Measurements from ENCODE around the gene PRKD2. TPM values are rescaled to one million over a fixed set of nuclear protein-coding genes. Genes with fewer than 3 reads are reported as not detected.
A peak's percentile ranks its signal among the peaks of the same experiment; 100 is the strongest.

The PRKD2 gene
- total RNA-seq, 1 experiment from 2014 or later = 45.1 TPM

DNA sequence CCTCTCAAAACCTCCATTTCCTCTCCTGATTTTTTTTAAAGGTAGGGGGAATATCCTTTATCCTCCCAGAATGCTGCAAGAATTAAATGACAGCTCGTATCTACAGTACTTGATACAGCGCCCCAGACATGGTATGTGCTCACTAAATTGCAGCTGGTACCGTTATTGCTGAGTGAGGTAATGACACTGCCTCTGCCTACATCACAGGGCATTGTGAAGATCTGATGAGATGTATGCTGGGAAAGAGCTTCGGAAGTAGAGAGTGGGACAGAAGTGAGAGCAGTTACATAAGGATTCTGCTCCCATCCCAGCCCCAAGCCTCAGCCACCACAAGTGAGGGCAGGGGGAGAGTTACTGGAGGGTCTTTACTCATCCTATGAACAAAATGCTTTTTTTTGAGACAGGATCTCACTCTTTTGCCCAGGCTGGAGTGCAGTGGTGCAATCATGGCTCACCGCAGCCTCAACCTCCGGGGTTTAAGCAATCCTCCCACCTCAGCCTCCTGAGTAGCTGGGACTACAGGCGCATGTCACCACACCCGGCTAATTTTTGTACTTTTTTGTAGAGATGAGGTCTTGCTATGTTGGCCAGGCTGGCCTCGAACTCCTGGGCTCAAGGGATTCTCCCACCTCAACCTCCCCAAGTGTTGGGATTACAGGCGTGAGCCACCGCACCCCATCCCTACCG, 27.2 kb upstream of the PRKD2 start:
- ChIA-PET POLR2A (ENCODE audit: low non-redundant PET) (no interaction called here), CTCF (no interaction called here)
- TF ChIP-seq EZH2 (IDR thresholded peaks at IDR 0.05; ENCODE audit: borderline replicate concordance, low read depth, low read length, poor library complexity, severe bottlenecking) = no peak
- TF ChIP-seq CTCF (conservative IDR thresholded peaks at IDR 0.05; ENCODE audit: low read depth, low read length) = no peak
- Histone ChIP-seq H3K36me3 (ENCODE audit: insufficient read depth, low read length, poor library complexity, severe bottlenecking) (peaks cover 17% of the 10 kb centered on the region), H3K27me3 (replicated peaks; ENCODE audit: insufficient read depth, low read depth, low read length, poor library complexity) (no peaks in the 10 kb centered on the region), H3K27ac (ENCODE audit: low read depth, low read length, poor library complexity, severe bottlenecking) (no peak overlapping the region), H3K9me3 (ENCODE audit: low read depth, low read length, poor library complexity, severe bottlenecking) (no peaks in the 10 kb centered on the region), H3K4me1 (ENCODE audit: insufficient read depth, low read length, poor library complexity, severe bottlenecking) (no peaks in the 10 kb centered on the region), H3K4me3 (ENCODE audit: low read depth, low read length, poor library complexity, severe bottlenecking) (peak overlapping the region; percentile 100)
- TSS peak; percentile 22 for BruUV-seq (replicated peaks)
- intact Hi-C loops (cut with micrococcal nuclease; ENCODE audit: unreplicated experiment) = no loop called here
- no peak for DNase-seq (ENCODE audit: low spot score)

- TF ChIP-seq EZH2 (IDR thresholded peaks at IDR 0.05; ENCODE audit: borderline replicate concordance, low read depth, low read length, poor library complexity, severe bottlenecking) (no peak), CTCF (conservative IDR thresholded peaks at IDR 0.05; ENCODE audit: low read depth, low read length) (no peak)
- H3K4me1 ChIP-seq (ENCODE audit: insufficient read depth, low read length, poor library complexity, severe bottlenecking) = no peaks in the 10 kb centered on the region
- CTCF ChIA-PET = no interaction called here
- POLR2A ChIA-PET (ENCODE audit: low non-redundant PET) = no interaction called here
- intact Hi-C loops (cut with micrococcal nuclease; ENCODE audit: unreplicated experiment) = no loop called here
- DNase-seq (ENCODE audit: low spot score) = no peak
- peaks cover 27% of the 10 kb centered on the region for H3K36me3 ChIP-seq (ENCODE audit: insufficient read depth, low read length, poor library complexity, severe bottlenecking)
- BruUV-seq (replicated peaks) = no TSS peak
- peak overlapping the region; percentile 34 for H3K27ac ChIP-seq (ENCODE audit: low read depth, low read length, poor library complexity, severe bottlenecking)
- H3K4me3 ChIP-seq (ENCODE audit: low read depth, low read length, poor library complexity, severe bottlenecking) = no peak overlapping the region
- no peaks in the 10 kb centered on the region for H3K9me3 ChIP-seq (ENCODE audit: low read depth, low read length, poor library complexity, severe bottlenecking)
- no peaks in the 10 kb centered on the region for H3K27me3 ChIP-seq (replicated peaks; ENCODE audit: insufficient read depth, low read depth, low read length, poor library complexity)
These were observed 26.1 kb upstream of the PRKD2 start for GRCh38 chr19:46742926-46743480.

- Histone ChIP-seq H3K9me3 (ENCODE audit: low read depth, low read length, poor library complexity, severe bottlenecking) (no peaks in the 10 kb centered on the region), H3K36me3 (ENCODE audit: insufficient read depth, low read length, poor library complexity, severe bottlenecking) (peaks cover 41% of the 10 kb centered on the region), H3K27me3 (replicated peaks; ENCODE audit: insufficient read depth, low read depth, low read length, poor library complexity) (no peaks in the 10 kb centered on the region), H3K4me3 (ENCODE audit: low read depth, low read length, poor library complexity, severe bottlenecking) (no peak overlapping the region), H3K4me1 (ENCODE audit: insufficient read depth, low read length, poor library complexity, severe bottlenecking) (no peaks in the 10 kb centered on the region), H3K27ac (ENCODE audit: low read depth, low read length, poor library complexity, severe bottlenecking) (no peak overlapping the region)
- TF ChIP-seq CTCF (conservative IDR thresholded peaks at IDR 0.05; ENCODE audit: low read depth, low read length) (no peak), EZH2 (IDR thresholded peaks at IDR 0.05; ENCODE audit: borderline replicate concordance, low read depth, low read length, poor library complexity, severe bottlenecking) (no peak)
- intact Hi-C loops (cut with micrococcal nuclease; ENCODE audit: unreplicated experiment) = no loop called here
- BruUV-seq (replicated peaks) = no TSS peak
- DNase-seq (ENCODE audit: low spot score) = no peak
- CTCF ChIA-PET = no interaction called here
- POLR2A ChIA-PET (ENCODE audit: low non-redundant PET) = interaction anchor here (0.5 kb wide), 1 partner anchor 396 kb away, joined by 3 read pairs; no protein-coding TSS in a partner anchor
These were observed 24.5 kb upstream of the PRKD2 start for GRCh38 chr19:46741447-46741846.

Measured in A673 (cell line).